GM19099 (cell line): ENCODE data around the gene CCDC188.

Source experiments
- POLR2A ChIP-seq: IDR thresholded peaks from 3 replicates; pipeline ENCODE4 v1.6.1; 2011; ENCODE audit warnings: low read depth; ENCODE audit not compliant: insufficient read length; ENCODE audit errors: extremely low read depth

CCDC188 gene

DNA sequence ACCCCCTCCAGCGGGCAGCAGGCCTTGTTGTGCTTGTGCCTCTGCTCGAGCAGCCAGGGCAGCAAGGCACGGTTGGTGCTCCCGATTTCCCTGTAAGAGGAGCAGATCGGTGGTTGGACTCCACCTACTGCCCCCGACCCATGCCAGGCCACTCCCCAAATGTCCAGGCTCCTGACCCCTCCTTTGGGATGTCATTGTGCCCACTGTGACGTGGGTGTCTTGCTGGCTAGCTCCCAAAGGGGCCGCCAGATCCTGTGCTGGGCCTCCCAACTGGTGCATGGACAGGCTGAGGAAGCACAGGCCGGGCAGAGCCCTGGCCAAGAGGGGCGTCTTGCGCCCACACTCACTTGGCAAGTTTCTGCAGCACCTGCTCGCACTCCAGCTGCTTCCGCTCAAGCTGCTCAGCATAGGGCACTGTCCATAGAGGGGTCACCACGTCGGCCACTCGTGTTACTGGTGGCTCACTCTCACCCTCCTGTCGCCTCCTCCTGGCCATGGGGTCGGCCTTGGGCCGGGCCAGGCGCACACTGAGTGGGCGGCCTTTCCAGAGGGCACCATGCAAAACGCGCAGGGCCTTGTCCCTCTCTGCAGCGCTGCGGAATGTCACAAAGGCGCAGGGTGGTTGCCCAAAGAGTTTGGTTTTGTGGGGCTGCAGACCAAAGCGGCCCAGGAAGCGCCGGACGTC lies 35.0 kb downstream of the CCDC188 start, which contains the start of gene RANBP1:
Gene RANBP1 (plus strand): TSS at position 414 of the 685 bp plus-strand sequence. CDS start 81 bp downstream, at position 495.
- TF ChIP-seq POLR2A: no peak

- no peak for TF ChIP-seq POLR2A
Measured at GRCh38 chr22:20114506-20115475, 36.1 kb downstream of the CCDC188 start.

DNA sequence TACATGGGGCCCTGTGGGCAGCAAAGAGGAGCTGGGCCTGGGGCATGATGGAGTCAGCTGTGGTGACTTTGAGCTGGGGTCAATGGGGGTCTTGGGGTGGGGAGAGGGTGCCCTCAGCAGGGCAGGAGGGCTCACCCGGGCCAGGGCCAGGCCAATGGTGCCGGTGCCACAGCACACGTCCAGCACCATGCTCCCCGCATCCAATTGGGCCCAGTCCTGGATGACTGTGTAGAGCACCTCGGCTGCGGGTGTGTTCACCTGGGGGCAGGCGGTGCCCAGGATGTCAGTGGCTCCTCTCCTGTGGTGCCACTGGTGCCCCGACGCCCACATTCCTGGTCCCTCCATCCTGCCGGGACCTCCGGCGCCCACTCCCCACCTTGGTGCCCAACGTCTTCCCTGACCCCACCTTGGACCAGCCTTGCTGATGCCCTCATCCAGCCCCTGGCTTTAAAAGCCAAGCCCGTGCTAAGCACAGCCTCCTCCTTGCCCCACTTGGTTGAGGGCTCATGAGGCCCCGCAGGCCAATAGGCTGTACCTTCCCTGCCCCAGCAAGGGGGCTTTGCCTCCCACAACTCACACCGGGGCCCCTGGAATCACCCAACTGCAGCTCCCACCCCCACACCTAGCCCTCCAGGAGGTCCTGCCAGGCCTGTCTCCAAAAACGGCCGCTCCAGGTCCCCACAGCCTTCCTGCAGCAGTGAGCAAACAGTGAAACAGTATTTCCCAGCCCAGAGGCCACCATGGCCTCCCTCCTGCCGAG lies 37.1 kb downstream of the CCDC188 start:
- no peak for TF ChIP-seq POLR2A

DNA sequence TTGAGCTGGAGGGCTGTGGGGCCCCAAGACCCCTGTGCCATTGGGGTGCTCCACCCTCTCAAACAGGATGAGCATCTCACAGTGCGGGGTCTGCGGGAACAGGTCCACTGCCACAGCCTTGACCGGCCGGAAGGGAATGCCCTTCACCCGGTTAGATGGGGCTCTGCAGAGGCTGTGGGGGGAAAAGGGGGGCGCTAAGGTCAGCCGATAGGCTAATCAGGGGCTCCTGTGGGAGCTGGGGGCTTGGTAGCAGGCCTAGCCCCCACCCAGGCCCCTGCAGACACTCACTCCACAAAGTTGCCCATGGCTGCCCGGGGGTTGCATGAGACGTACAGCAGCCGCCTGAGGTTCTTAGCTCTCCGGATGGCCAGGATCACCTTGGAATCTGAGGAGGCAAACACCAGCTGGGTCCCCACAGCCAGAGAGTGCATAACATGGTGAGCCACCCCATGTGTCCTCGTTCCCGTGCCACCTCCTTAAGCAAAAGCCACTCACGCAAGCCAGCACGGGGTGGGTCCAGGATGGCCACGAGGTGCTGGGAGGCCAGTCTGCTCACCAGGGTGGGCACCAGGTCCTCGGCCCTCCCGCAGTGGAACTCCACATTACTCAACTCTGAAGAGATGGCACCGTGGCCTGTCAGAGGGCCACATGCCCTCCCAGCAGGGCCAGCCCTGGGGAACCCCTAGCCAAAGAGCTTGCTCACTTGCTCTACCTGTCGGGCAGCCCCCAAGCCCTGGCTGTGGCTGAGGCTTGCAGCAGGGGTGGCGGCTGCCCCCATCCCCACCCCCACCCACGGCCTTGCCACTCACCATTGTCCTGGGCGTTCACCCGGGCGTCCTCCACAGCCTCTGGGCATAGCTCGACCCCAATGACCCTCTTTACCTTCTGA lies 38.0 kb downstream of the CCDC188 start:
- TF ChIP-seq POLR2A: no peak

DNA sequence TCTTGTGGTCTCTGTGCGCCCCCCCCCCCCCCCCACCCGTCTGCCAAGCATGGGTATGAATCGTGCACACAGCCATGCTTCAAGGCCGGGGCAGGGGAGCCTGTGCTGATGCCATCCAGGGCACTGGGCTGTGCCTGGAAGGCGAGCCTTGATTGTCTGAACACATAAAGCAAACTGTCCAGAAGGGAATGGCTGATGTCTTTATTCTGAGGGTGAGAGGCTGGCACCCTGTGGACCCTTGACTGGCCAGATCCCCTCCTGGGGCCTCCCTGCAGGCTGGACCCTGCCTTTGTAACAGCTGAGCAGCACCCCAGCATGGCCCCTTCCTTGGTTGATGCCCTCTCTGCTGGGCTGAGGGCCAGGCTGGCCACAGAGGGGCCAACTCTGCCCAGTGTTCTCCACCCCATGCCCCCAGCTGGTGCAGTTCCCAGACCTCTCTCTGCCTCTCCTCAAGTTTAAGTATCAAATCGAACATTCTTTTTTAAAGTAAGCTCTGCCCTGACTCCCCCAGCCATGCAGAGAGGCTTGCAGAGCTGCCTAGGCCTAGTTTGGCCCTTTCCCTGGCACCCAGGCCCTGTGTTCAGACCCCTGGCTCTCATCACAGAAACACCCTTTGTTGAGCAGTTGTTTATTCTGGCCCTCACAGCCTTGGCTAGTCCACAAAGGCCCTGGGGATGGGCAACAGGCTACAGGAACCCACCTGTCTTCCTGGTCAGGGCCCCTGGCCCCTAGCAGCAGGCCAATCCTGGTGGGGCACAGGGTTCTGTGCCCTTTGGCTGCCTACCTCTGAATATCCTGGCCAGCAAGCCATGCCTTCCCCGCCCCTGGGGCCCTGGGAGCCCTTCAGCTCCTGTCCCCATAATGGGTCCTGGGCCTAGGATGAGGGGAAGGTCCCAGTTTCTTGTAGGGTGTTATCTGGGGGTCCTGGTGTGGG lies 38.9 kb downstream of the CCDC188 start:
- no peak for TF ChIP-seq POLR2A

DNA sequence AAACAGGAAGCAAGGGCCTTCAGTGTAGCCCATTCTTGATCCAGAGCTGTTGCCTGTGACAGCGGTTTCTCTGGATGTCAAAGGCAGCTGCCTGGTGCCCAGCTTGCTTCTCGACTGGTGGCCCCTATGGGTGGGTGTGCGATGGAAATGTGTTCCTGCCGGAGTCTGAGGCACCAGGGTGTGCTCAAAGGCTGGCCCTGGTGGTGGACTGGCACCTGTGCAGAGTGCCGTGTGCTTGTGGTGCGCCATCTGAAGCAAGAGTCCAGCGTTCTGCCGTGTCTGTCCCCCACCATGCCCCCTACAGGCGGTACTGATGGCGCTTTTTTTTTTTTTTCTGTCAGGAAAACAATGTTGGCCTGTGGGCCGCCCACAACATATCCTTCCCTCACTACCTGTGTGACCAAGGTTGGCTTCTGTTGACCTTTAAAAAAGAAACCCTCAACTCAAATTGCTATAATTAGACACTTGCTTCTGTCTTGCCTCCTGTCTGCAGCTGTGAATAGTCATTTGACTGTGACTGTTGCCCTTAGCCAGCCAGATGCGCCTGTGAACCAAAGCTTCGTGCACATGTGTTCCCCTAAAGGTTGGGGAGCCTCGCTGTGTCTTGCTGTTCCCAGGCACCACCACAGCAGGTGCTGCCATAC lies 39.7 kb downstream of the CCDC188 start:
- TF ChIP-seq POLR2A: no peak

GRCh38 chr22:20110359-20110985 lies 40.4 kb downstream of the CCDC188 start:
- no peak for TF ChIP-seq POLR2A

DNA sequence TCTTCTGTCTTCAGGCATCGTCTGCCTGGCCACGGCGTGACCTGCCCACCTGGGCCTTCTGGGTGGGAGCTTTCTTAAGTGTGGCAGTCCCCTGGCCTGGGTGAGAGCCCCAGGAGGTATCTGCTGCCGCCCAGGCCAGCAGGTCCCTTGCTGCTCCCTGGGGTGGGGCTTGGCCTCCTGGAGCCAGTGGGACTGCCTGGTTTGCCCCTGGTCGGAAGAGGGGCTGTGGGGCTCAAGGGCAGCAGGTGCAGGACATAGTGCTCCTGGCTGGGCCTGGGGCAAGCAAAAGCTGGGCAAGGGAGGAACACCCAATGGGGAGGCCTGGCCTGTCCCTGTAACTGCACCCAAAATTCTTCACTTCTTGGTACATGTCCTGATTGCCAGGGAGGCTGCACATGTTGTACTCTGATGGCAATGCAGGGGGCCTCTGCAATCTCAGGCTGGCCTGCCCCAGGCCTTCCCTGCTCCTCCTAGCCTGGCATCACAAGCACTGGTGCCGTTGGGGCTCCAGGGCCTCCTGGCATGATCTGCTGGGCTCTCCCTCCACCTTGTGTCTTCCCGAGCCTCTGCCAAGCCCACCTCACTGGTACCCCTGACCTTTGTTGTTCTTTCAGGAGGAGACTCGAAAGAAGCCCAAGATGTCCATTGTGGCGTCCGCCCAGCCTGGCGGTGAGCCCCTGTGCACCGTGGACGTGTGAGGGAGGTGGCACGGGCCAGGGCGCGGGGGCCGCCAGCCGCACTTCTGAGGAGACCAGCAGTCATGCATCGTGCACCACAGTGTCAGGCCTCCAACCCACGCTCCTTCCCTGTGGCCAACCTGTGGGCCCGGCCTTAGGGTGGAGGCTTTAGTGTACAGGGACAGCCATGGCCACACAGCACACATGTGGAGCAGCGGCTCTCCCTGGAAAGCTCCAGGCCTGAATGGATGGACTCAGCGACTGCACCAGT lies 41.2 kb downstream of the CCDC188 start:
- TF ChIP-seq POLR2A: no peak

DNA sequence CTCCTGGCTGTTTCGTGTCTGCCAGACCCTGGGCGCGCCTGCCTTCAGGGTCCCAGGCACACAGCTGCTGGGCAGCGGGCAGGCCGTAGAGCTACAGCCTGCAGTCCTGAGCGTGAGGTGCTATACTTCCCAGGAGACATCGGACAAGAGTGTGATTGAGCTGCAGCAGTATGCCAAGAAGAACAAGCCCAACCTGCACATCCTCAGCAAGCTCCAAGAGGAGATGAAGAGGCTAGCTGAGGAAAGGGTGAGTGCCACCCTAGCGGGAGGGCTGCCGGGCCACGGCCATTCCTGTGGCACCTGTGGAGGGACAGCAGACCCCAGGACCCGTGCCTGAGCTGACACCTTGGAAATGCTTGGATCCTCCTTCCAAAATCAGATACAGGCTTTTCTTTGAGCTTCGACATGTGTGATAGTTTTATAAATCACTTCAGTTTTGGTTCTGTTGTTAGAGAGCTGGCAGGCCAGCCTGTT lies 42.1 kb downstream of the CCDC188 start:
- no peak for TF ChIP-seq POLR2A

- TF ChIP-seq POLR2A: no peak
Measured at GRCh38 chr22:20107951-20108756, 42.7 kb downstream of the CCDC188 start.
